H1 (cell line): ENCODE measurements around the gene CROCC. TPM values are rescaled to one million over a fixed set of nuclear protein-coding genes. Genes with fewer than 3 reads are reported as not detected.

Source experiments
- CTCF ChIA-PET: fragments of 300-600 bp; sonication (Branson Sonifier 250); formaldehyde crosslinking; loops from one replicate; lab custom pipeline; 2021; ENCODE audit not compliant: partially characterized antibody; lab: Charles Lee
- POLR2A ChIA-PET: fragments of 300-600 bp; sonication (Branson Sonifier 250); formaldehyde crosslinking; loops from one replicate; lab custom pipeline; 2021; ENCODE audit warnings: inconsistent platforms; ENCODE audit not compliant: partially characterized antibody; lab: Charles Lee
- DNase-seq, 2 experiments: peaks; one replicate each; pipeline versions ENCODE4 v3.0.0 to v3.0.0-alpha.2; 2010 to 2022; ENCODE audit warnings: low spot score in 2 of 2, low read depth in 1 of 2, mixed read lengths in 1 of 2
- FAIRE-seq: peaks from 2 replicates; lab custom pipeline; 2011; peaks lifted over from hg19 to GRCh38; lab: Jason Lieb, UNC
- H2AFZ ChIP-seq: 2 replicates; pipeline ENCODE4 v1.8.1; 2012; ENCODE audit warnings: low read length, inconsistent platforms
- H2AK5ac ChIP-seq: 2 replicates; pipeline ENCODE4 v1.6.1; 2013; ENCODE audit warnings: low read depth, low read length
- H2BK120ac ChIP-seq: replicated peaks from 2 replicates; pipeline ENCODE3; 2013; ENCODE audit warnings: low read depth, low read length, inconsistent platforms
- H2BK12ac ChIP-seq: 2 replicates; pipeline ENCODE4 v1.6.1; 2013; ENCODE audit warnings: low read depth, low read length
- H2BK15ac ChIP-seq: 2 replicates; pipeline ENCODE4 v1.6.1; 2013; ENCODE audit warnings: low read length
- H2BK20ac ChIP-seq: 2 replicates; pipeline ENCODE4 v1.6.1; 2013; ENCODE audit warnings: low read length
- H2BK5ac ChIP-seq: 2 replicates; pipeline ENCODE4 v1.6.1; 2013; ENCODE audit warnings: low read depth, low read length
- H3K14ac ChIP-seq: 2 replicates; pipeline ENCODE4 v1.6.1; 2013; ENCODE audit warnings: inconsistent platforms; ENCODE audit not compliant: insufficient read length
- H3K18ac ChIP-seq: 2 replicates; pipeline ENCODE4 v1.6.1; 2013; ENCODE audit warnings: low read length; ENCODE audit errors: extremely low read depth
- H3K23ac ChIP-seq: 2 replicates; pipeline ENCODE4 v1.6.1; 2013; ENCODE audit warnings: inconsistent platforms; ENCODE audit not compliant: insufficient read length
- H3K23me2 ChIP-seq: 2 replicates; pipeline ENCODE4 v1.6.1; 2013; ENCODE audit warnings: low read depth, low read length
- H3K27ac ChIP-seq: 2 replicates; pipeline ENCODE4 v1.6.1; 2011; ENCODE audit warnings: low read depth, low read length, inconsistent platforms
- H3K27me3 ChIP-seq, 4 experiments: replicated peaks in 1 of 4; 1 replicate in 1 of 4; 2 replicates in 3 of 4; pipeline versions ENCODE4 v1.6.1 to v1.8.1; 2011 to 2013; ENCODE audit warnings: low read length in 3 of 4, mild to moderate bottlenecking in 3 of 4, inconsistent platforms in 2 of 4, mixed read lengths in 2 of 4, moderate library complexity in 1 of 4; ENCODE audit not compliant: control insufficient read depth in 3 of 4, insufficient read depth in 3 of 4; ENCODE audit errors: extremely low read depth in 1 of 4
- H3K36me3 ChIP-seq, 4 experiments: 2 replicates each; pipeline versions ENCODE4 v1.6.1 to v1.8.1; 2011 to 2013; ENCODE audit warnings: mild to moderate bottlenecking in 4 of 4, low read length in 3 of 4, moderate library complexity in 2 of 4, control low read depth in 1 of 4, inconsistent platforms in 1 of 4; ENCODE audit not compliant: insufficient read depth in 4 of 4, control insufficient read depth in 2 of 4
- H3K4ac ChIP-seq: replicated peaks from 2 replicates; pipeline ENCODE3; 2013; ENCODE audit warnings: low read length, low read depth, mixed read lengths, inconsistent platforms; ENCODE audit not compliant: insufficient read length
- H3K4me1 ChIP-seq, 4 experiments: replicated peaks in 1 of 4; 1 replicate in 1 of 4; 2 replicates in 3 of 4; pipeline versions ENCODE4 v1.6.1 to v1.8.1; 2011 to 2013; ENCODE audit warnings: low read length in 3 of 4, inconsistent platforms in 2 of 4, mixed read lengths in 1 of 4; ENCODE audit not compliant: insufficient read depth in 4 of 4, control insufficient read depth in 3 of 4
- H3K4me2 ChIP-seq, 2 experiments: 2 replicates each; pipeline versions ENCODE4 v1.6.1 to v1.8.1; 2011 to 2013; ENCODE audit warnings: low read depth in 2 of 2, low read length in 2 of 2, control low read depth in 1 of 2, inconsistent platforms in 1 of 2, mild to moderate bottlenecking in 1 of 2; ENCODE audit not compliant: insufficient read depth in 1 of 2
- H3K4me3 ChIP-seq, 4 experiments: fragments of 200-600, 300-600 bp in 1 of 4; sonication (generic), shearing (Covaris generic), sonication (Bioruptor Twin) in 1 of 4; 2 replicates each; pipeline versions ENCODE4 v1.5.1 to v1.8.1; 2011 to 2016; ENCODE audit warnings: low read length in 4 of 4, low read depth in 3 of 4, control low read depth in 2 of 4, inconsistent platforms in 2 of 4, mild to moderate bottlenecking in 2 of 4, mixed read lengths in 1 of 4, moderate library complexity in 1 of 4; ENCODE audit not compliant: insufficient read depth in 2 of 4; ENCODE audit errors: extremely low read depth in 1 of 4
- H3K56ac ChIP-seq: replicated peaks from 2 replicates; pipeline ENCODE3; 2013; ENCODE audit warnings: low read depth, mild to moderate bottlenecking, mixed read lengths, low read length, inconsistent platforms; ENCODE audit not compliant: insufficient read length
- H3K79me1 ChIP-seq: 2 replicates; pipeline ENCODE4 v1.6.1; 2013; ENCODE audit warnings: low read depth, low read length, control low read depth
- H3K79me2 ChIP-seq, 2 experiments: 2 replicates each; pipeline versions ENCODE4 v1.6.1 to v1.8.1; 2012 to 2013; ENCODE audit warnings: low read length in 2 of 2, mild to moderate bottlenecking in 2 of 2, inconsistent platforms in 1 of 2; ENCODE audit not compliant: insufficient read depth in 2 of 2, control insufficient read depth in 1 of 2
- H3K9ac ChIP-seq, 4 experiments: replicated peaks in 1 of 4; 1 replicate in 1 of 4; 2 replicates in 3 of 4; pipeline versions ENCODE4 v1.6.1 to v1.8.1; 2011 to 2013; ENCODE audit warnings: low read depth in 3 of 4, low read length in 3 of 4, control low read depth in 2 of 4, mild to moderate bottlenecking in 2 of 4, moderate library complexity in 2 of 4, inconsistent platforms in 1 of 4; ENCODE audit errors: extremely low read depth in 1 of 4
- H3K9me3 ChIP-seq, 2 experiments: 2 replicates each; pipeline versions ENCODE4 v1.6.1 to v1.8.1; 2012 to 2013; ENCODE audit warnings: mild to moderate bottlenecking in 2 of 2, moderate library complexity in 2 of 2, control low read depth in 1 of 2, inconsistent platforms in 1 of 2, low read depth in 1 of 2, low read length in 1 of 2, mixed read lengths in 1 of 2; ENCODE audit not compliant: insufficient read depth in 2 of 2
- H4K20me1 ChIP-seq, 2 experiments: replicated peaks in 1 of 2; 2 replicates each; pipeline versions ENCODE3 to v1.8.1; 2011 to 2013; ENCODE audit warnings: inconsistent platforms in 2 of 2, low read length in 2 of 2, mild to moderate bottlenecking in 1 of 2; ENCODE audit not compliant: insufficient read depth in 2 of 2, control insufficient read depth in 1 of 2
- H4K5ac ChIP-seq: 2 replicates; pipeline ENCODE4 v1.6.1; 2013; ENCODE audit warnings: low read length, low read depth, mixed read lengths, inconsistent platforms; ENCODE audit not compliant: insufficient read length
- H4K8ac ChIP-seq: 2 replicates; pipeline ENCODE4 v1.8.0; 2013; ENCODE audit warnings: mild to moderate bottlenecking, moderate library complexity, low read length, inconsistent platforms; ENCODE audit not compliant: insufficient read depth; ENCODE audit errors: extremely low read depth
- H4K91ac ChIP-seq: replicated peaks from 2 replicates; pipeline ENCODE3; 2013; ENCODE audit warnings: low read length, mixed read lengths, inconsistent platforms; ENCODE audit not compliant: insufficient read length
- ASH2L ChIP-seq: fragments of 200-600, 300-600 bp; sonication (generic); IDR thresholded peaks from one replicate; pipeline ENCODE4 v1.7.1; 2017; ENCODE audit warnings: low read length
- ATF3 ChIP-seq: IDR thresholded peaks from 2 replicates; pipeline ENCODE4 v1.6.1; 2011; ENCODE audit warnings: low read depth, mild to moderate bottlenecking, low read length; ENCODE audit not compliant: insufficient read depth
- BRCA1 ChIP-seq: IDR thresholded peaks from 2 replicates; pipeline ENCODE4 v1.6.1; 2012; ENCODE audit warnings: low read depth, low read length, improper control_type of control experiment
- CEBPB ChIP-seq: IDR thresholded peaks from 2 replicates; pipeline ENCODE4 v1.6.1; 2012; ENCODE audit warnings: low read depth, low read length
- EZH2 ChIP-seq: fragments of 200-600 bp; sonication (generic); IDR thresholded peaks from 2 replicates; pipeline ENCODE4 v1.7.1; 2012; ENCODE audit warnings: low read depth, mild to moderate bottlenecking, moderate library complexity, low read length, inconsistent platforms; ENCODE audit not compliant: severe bottlenecking
- TAF1 ChIP-seq: IDR thresholded peaks from 2 replicates; pipeline ENCODE4 v1.6.1; 2011; ENCODE audit warnings: mild to moderate bottlenecking, low read depth, low read length
- WGBS, 2 experiments: shearing (Covaris generic) in 1 of 2; methylation state at CpG; one replicate each; pipeline versions ENCODE4 v1.1.6 to v1.1.7; 2013 to 2015; ENCODE audit warnings: low lambda C conversion rate in 2 of 2, mixed read lengths in 2 of 2, inconsistent platforms in 1 of 2, low coverage in 1 of 2, missing lambda C conversion rate in 1 of 2; ENCODE audit not compliant: insufficient replicate concordance in 2 of 2, insufficient coverage in 1 of 2, insufficient read length in 1 of 2; ENCODE audit errors: extremely low coverage in 1 of 2, missing lambda C conversion rate in 1 of 2; 5-methylcytosine and 5-hydroxymethylcytosine counted together
- polyA plus RNA-seq, 7 experiments: library from polyadenylated mRNA; depleted of rRNA in 3 of 7; stranded (reverse) in 5 of 7; unstranded in 2 of 7; fragments of >200 nt in 5 of 7; fragments of 200-250 nt in 2 of 7; gene quantifications; 1 replicate in 5 of 7; 2 replicates in 1 of 7; 4 replicates in 1 of 7; pipeline versions ENCODE4 v1.2.1 to v1.2.3, GENCODE V29; 2011 to 2013; ENCODE audit warnings: missing spikeins in 2 of 7, mixed read lengths in 2 of 7
- total RNA-seq: library from RNA; stranded (reverse); fragmentation: NEBNext Ultra II Directional; extraction: Animal tissue kit (Norgen Biotek cat#: 25700); gene quantifications from 2 replicates; pipeline ENCODE4 v1.2.1, GENCODE V29; 2021

Gene CROCC
- total and polyA plus RNA-seq, 2 of the 8 experiments (the other 6 are each of a cell fraction or from before 2014, with no cell fraction given): 12.1 to 39.5 TPM

- 2% methylated on average over 60 of the region's 63 CpGs; no CpG with 5 or more reads in 1 of the 2 experiments for WGBS, 2 experiments
- FAIRE-seq (no peak), DNase-seq (peak; percentile 81 to 92)
- Histone ChIP-seq H2BK15ac (no peak overlapping the region), H3K4me3 (peak overlapping the region; percentile 73 to 85 (median 77)), H3K36me3 (no peaks in the 10 kb centered on the region), H3K9ac (peak overlapping the region; percentile 45 to 77 (median 64)), H3K79me1 (no peaks in the 10 kb centered on the region), H3K4me1 (no peaks in the 10 kb centered on the region), H2AK5ac (no peak overlapping the region), H3K9me3 (no peaks in the 10 kb centered on the region), H3K4ac (peak overlapping the region; percentile 53), H4K91ac (no peak overlapping the region), H3K23me2 (no peaks in the 10 kb centered on the region; the same call in 1 of the 2 replicates), H3K18ac (peak overlapping the region; percentile 71; the same call in 1 of the 2 replicates), H2BK5ac (peak overlapping the region; percentile 66; the same call in 1 of the 2 replicates), H4K20me1 (no peaks in the 10 kb centered on the region), H4K8ac (peak overlapping the region; percentile 85), H3K56ac (peak overlapping the region; percentile 82), H2BK120ac (no peak overlapping the region), H2BK20ac (no peak overlapping the region), H3K14ac (no peak overlapping the region), H3K23ac (no peak overlapping the region), H3K27ac (peak overlapping the region; percentile 44; the same call in 1 of the 2 replicates), H3K4me2 (peak overlapping the region; percentile 81 to 85), H3K27me3 (no peaks in the 10 kb centered on the region), H2AFZ (peak overlapping the region; percentile 9; the same call in 1 of the 2 replicates), H4K5ac (peak overlapping the region; percentile 91), H2BK12ac (no peak overlapping the region), H3K79me2 (no peaks in the 10 kb centered on the region)
- CTCF ChIA-PET: interaction anchor here (0.6 to 2.1 kb wide), 6 partner anchors 8 to 186 kb away, joined by 3 to 7 read pairs (median 5); no protein-coding TSS in a partner anchor
- POLR2A ChIA-PET: interaction anchor here (0.9 to 2.5 kb wide), 6 partner anchors 10 to 268 kb away, joined by 3 to 16 read pairs (median 5); no protein-coding TSS in a partner anchor
- TF ChIP-seq EZH2 (no peak), BRCA1 (no peak), ASH2L (peak; percentile 68), TAF1 (peak; percentile 52), CEBPB (peak; percentile 98), ATF3 (no peak)
These were observed 32.6 kb upstream of the CROCC start for GRCh38 chr1:16888860-16889816.
